B cell (primary cell): Measurements from ENCODE around the gene COL25A1. TPM values are rescaled to one million over a fixed set of nuclear protein-coding genes. Genes with fewer than 3 reads are reported as not detected.
"Not testable (repeated sequence)": the region's sequence is repeated elsewhere in the genome, so short reads cannot be mapped to it uniquely, and the experiment has no call there.

ENCODE experiments used
- ATAC-seq: fragments of 200-7000 bp; cut with Tn5 transposase; one replicate; pipeline ENCODE4 v1.10.0; 2021; ENCODE audit warnings: low read depth, mild to moderate bottlenecking, moderate number of reproducible peaks, moderate library complexity
- CTCF ChIA-PET: fragments of 350-600 bp; sonication (Branson Sonifier 250); formaldehyde crosslinking; loops from one replicate; lab custom pipeline; 2021; ENCODE audit warnings: antibody characterized with exemption, inconsistent platforms; lab: Charles Lee
- POLR2A ChIA-PET: fragments of 350-600 bp; sonication (Branson Sonifier 250); formaldehyde crosslinking; loops from one replicate; lab custom pipeline; 2021; ENCODE audit warnings: antibody characterized with exemption; lab: Charles Lee
- DNase-seq: peaks from one replicate; pipeline ENCODE4 v3.0.0; 2013
- H2AFZ ChIP-seq: 2 replicates; pipeline ENCODE4 v1.6.1; 2012; ENCODE audit warnings: mild to moderate bottlenecking, low read depth, low read length; ENCODE audit not compliant: insufficient read depth, poor library complexity, severe bottlenecking
- H3K27ac ChIP-seq, 2 donors: 1 replicate in 1 of 2; 2 replicates in 1 of 2; pipeline ENCODE4 v1.5.1; 2012 to 2013; ENCODE audit warnings: low read length in 2 of 2, mild to moderate bottlenecking in 2 of 2, moderate library complexity in 1 of 2
- H3K27me3 ChIP-seq, 4 experiments: fragments of 200-600 bp in 1 of 4; sonication (generic) in 1 of 4; replicated peaks in 1 of 4; 1 replicate in 2 of 4; 2 replicates in 2 of 4; pipeline versions ENCODE4 v1.6.1 to v1.7.0; 2013 to 2016; ENCODE audit warnings: low read length in 3 of 4, mild to moderate bottlenecking in 2 of 4, mixed read lengths in 1 of 4, moderate library complexity in 1 of 4; ENCODE audit not compliant: insufficient read depth in 4 of 4, control insufficient read depth in 3 of 4; ENCODE audit errors: control extremely low read depth in 1 of 4
- H3K36me3 ChIP-seq, 2 experiments: replicated peaks in 1 of 2; 1 replicate in 1 of 2; 2 replicates in 1 of 2; pipeline versions ENCODE4 v1.6.1 to v1.7.1; 2013; ENCODE audit warnings: low read length in 1 of 2; ENCODE audit not compliant: insufficient read depth in 2 of 2, control insufficient read depth in 1 of 2; ENCODE audit errors: control extremely low read depth in 1 of 2, extremely low read depth in 1 of 2
- H3K4me1 ChIP-seq, 2 donors: fragments of 200-600 bp in 1 of 2; sonication (generic) in 1 of 2; 1 replicate in 1 of 2; 2 replicates in 1 of 2; pipeline versions ENCODE4 v1.5.1 to v1.6.1; 2013 to 2017; ENCODE audit warnings: low read length in 2 of 2; ENCODE audit not compliant: control insufficient read depth in 2 of 2, insufficient read depth in 2 of 2
- H3K4me2 ChIP-seq: replicated peaks from 2 replicates; pipeline ENCODE3; 2012; ENCODE audit warnings: mild to moderate bottlenecking, low read depth, low read length; ENCODE audit not compliant: poor library complexity, severe bottlenecking
- H3K4me3 ChIP-seq, 5 experiments: fragments of 200-600 bp in 1 of 5; sonication (generic) in 1 of 5; 1 replicate in 3 of 5; 2 replicates in 2 of 5; pipeline versions ENCODE4 v1.5.1 to v1.7.0; 2011 to 2016; ENCODE audit warnings: low read length in 4 of 5, mild to moderate bottlenecking in 4 of 5, low read depth in 2 of 5, control low read depth in 1 of 5, moderate library complexity in 1 of 5; ENCODE audit not compliant: insufficient read depth in 1 of 5; ENCODE audit errors: control extremely low read depth in 1 of 5, extremely low read depth in 1 of 5
- H3K79me2 ChIP-seq: fragments of 200-600 bp; sonication (generic); one replicate; pipeline ENCODE4 v1.6.0; 2016; ENCODE audit warnings: low read length; ENCODE audit not compliant: control insufficient read depth, insufficient read depth
- H3K9ac ChIP-seq: fragments of 200-600 bp; sonication (generic); 2 replicates; pipeline ENCODE4 v1.6.1; 2017; ENCODE audit warnings: mild to moderate bottlenecking, low read length, moderate library complexity
- H3K9me3 ChIP-seq, 3 donors: one replicate each; pipeline versions ENCODE4 v1.6.1 to v1.7.1; 2013; ENCODE audit warnings: low read length in 2 of 3; ENCODE audit not compliant: control insufficient read depth in 2 of 3, insufficient read depth in 1 of 3; ENCODE audit errors: control extremely low read depth in 1 of 3
- H4K20me1 ChIP-seq: 2 replicates; pipeline ENCODE4 v1.6.0; 2012; ENCODE audit warnings: mild to moderate bottlenecking, low read length; ENCODE audit not compliant: insufficient read depth, control insufficient read depth, poor library complexity, severe bottlenecking
- H3K27ac Mint-ChIP-seq: one replicate; pipeline ENCODE4 v1.8.0; 2021; ENCODE audit warnings: mixed read lengths
- H3K27me3 Mint-ChIP-seq: one replicate; pipeline ENCODE4 v1.8.0; 2021; ENCODE audit warnings: mixed read lengths
- H3K4me1 Mint-ChIP-seq: one replicate; pipeline ENCODE4 v1.8.0; 2021; ENCODE audit warnings: mixed read lengths
- H3K4me3 Mint-ChIP-seq: one replicate; pipeline ENCODE4 v1.8.0; 2021; ENCODE audit warnings: mixed read lengths
- H3K9me3 Mint-ChIP-seq: one replicate; pipeline ENCODE4 v1.8.0; 2022; ENCODE audit warnings: mixed read lengths; ENCODE audit not compliant: insufficient read depth
- CTCF ChIP-seq: fragments of 200-600 bp; IDR thresholded peaks from one replicate; pipeline ENCODE4 v1.8.0; 2022; ENCODE audit warnings: antibody characterized with exemption, mild to moderate bottlenecking
- EZH2 ChIP-seq: IDR thresholded peaks from 2 replicates; pipeline ENCODE4 v1.6.1; 2012; ENCODE audit warnings: borderline replicate concordance, low read depth, mild to moderate bottlenecking, moderate library complexity, low read length; ENCODE audit not compliant: insufficient read depth, poor library complexity, severe bottlenecking
- WGBS: methylation state at CpG from one replicate; pipeline ENCODE4 v1.1.5; 2013; ENCODE audit warnings: missing lambda C conversion rate; ENCODE audit not compliant: insufficient coverage; 5-methylcytosine and 5-hydroxymethylcytosine counted together
- intact Hi-C: fragments of 100-400 bp; cut with micrococcal nuclease; formaldehyde crosslinking; loops from one replicate; pipeline ENCODE4 v1.10.0; 2022
- polyA plus RNA-seq: library from polyadenylated mRNA; depleted of rRNA; stranded (reverse); fragments of >200 nt; gene quantifications from 2 replicates; pipeline ENCODE4 v1.2.3, GENCODE V29; 2012
- total RNA-seq, 2 donors: library from RNA; stranded (reverse); fragments of 120-200 nt in 1 of 2; gene quantifications; 1 replicate in 1 of 2; 2 replicates in 1 of 2; pipeline versions ENCODE4 v1.2.3 to v1.2.4, GENCODE V29; 2013 to 2022

Gene COL25A1
- total and polyA plus RNA-seq, 2 donors (not counting 1 experiment from before 2014, with no cell fraction given), result not detected

DNA sequence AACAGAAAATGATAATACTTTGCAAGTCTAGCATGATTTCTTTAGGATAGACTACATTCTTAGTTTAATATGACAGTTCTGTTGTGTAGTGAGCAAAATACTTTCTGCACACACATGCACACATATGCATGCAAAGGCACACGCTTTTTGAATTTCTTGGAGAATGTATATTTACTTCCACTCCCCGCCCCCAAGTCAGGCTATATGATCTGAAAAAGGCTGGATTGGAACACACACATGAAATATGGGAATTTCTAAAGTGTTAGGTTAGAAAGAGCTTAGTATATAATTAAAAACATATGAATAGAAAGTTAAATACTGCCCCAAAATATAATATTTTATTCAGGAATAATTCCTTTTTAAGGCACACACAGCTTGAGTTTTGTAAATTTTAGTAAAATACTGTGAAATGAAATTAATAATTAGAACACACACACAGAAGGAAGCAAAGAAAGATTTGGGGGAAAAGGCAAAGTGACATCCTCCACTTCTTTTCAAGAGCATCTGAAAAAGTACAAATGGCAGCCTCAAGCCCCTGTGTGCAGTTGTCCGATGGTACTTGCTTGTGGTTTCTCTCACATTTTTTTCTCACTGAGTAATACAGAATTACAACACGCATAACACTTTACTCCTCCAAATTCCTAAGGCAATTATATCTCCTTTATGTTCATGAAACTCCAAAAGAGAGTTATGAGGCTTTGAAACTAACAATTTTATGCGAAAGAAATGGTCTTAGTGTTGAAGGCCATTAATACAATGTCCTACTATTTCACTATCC is 310.7 kb downstream of the COL25A1 start:
- Histone ChIP-seq H4K20me1 (no peaks in the 10 kb centered on the region), H3K4me2 (no peak overlapping the region), H2AFZ (no peak overlapping the region), H3K9me3 (peaks cover 0 to 3% (median 0%) of the 10 kb centered on the region in 3 donors), H3K27me3 (no peaks in the 10 kb centered on the region), H3K9ac (no peak overlapping the region), H3K36me3 (no peaks in the 10 kb centered on the region), H3K4me1 (no peaks in the 10 kb centered on the region), H3K79me2 (no peaks in the 10 kb centered on the region), H3K27ac (no peak overlapping the region), H3K4me3 (no peak overlapping the region)
- no peaks in the 10 kb centered on the region for H3K9me3 Mint-ChIP-seq
- H3K4me3 Mint-ChIP-seq, result no peak overlapping the region
- DNase-seq, result no peak
- no peak for ATAC-seq
- 88% methylated on average over 1 of the region's 5 CpGs for WGBS
- intact Hi-C loops, result no loop called here
- no peak for TF ChIP-seq EZH2
- no peak for TF ChIP-seq CTCF
- ChIA-PET POLR2A (no interaction called here), CTCF (no interaction called here)
- H3K4me1 Mint-ChIP-seq, result no peaks in the 10 kb centered on the region
- H3K27ac Mint-ChIP-seq, result no peak overlapping the region
- no peaks in the 10 kb centered on the region for H3K27me3 Mint-ChIP-seq

- no peaks in the 10 kb centered on the region for H3K27me3 Mint-ChIP-seq
- H4K20me1 ChIP-seq, result no peaks in the 10 kb centered on the region
- no peak overlapping the region for H3K4me2 ChIP-seq
- no peak overlapping the region for H2AFZ ChIP-seq
- H3K9me3 ChIP-seq, result peaks cover 0 to 4% (median 0%) of the 10 kb centered on the region in 3 donors
- ChIA-PET POLR2A (no interaction called here), CTCF (no interaction called here)
- no peak overlapping the region for H3K9ac ChIP-seq
- TF ChIP-seq EZH2, result no peak
- no peak for TF ChIP-seq CTCF
- WGBS, result 63% methylated on average over 4 of the region's 5 CpGs
- no peak overlapping the region for H3K4me3 Mint-ChIP-seq
- H3K9me3 Mint-ChIP-seq, result no peaks in the 10 kb centered on the region
- no peak overlapping the region for H3K27ac ChIP-seq
- no peaks in the 10 kb centered on the region for H3K4me1 Mint-ChIP-seq
- DNase-seq, result no peak
- no peak overlapping the region for H3K4me3 ChIP-seq
- intact Hi-C loops, result no loop called here
- no peaks in the 10 kb centered on the region for H3K36me3 ChIP-seq
- H3K27me3 ChIP-seq, result no peaks in the 10 kb centered on the region
- H3K27ac Mint-ChIP-seq, result no peak overlapping the region
- ATAC-seq, result no peak
- H3K79me2 ChIP-seq, result no peaks in the 10 kb centered on the region
- no peaks in the 10 kb centered on the region for H3K4me1 ChIP-seq
Observed at GRCh38 chr4:108988464-108989195, 313.8 kb downstream of the COL25A1 start.

DNA sequence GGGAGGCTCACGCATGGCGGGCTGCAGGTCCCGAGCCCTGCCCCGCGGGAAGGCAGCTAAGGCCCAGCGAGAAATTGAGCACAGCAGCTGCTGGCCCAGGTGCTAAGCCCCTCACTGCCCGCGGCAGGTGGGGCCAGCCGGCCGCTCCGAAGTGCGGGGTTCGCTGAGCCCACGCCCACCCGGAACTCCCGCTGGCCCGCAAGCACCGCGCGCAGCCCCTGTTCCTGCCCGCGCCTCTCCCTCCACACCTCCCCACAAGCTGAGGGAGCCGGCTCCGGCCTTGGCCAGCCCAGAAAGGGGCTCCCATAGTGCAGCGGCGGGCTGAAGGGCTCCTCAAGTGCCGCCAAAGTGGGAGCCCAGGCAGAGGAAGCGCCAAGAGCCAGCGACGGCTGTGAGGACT is 318.0 kb downstream of the COL25A1 start:
- POLR2A ChIA-PET, H3K9me3 ChIP-seq, H3K27ac Mint-ChIP-seq, H2AFZ ChIP-seq, CTCF ChIA-PET, H3K27ac ChIP-seq, H3K4me1 ChIP-seq, H3K9ac ChIP-seq, H4K20me1 ChIP-seq, H3K4me2 ChIP-seq, DNase-seq, H3K79me2 ChIP-seq, H3K4me1 Mint-ChIP-seq, H3K27me3 Mint-ChIP-seq, ATAC-seq, H3K27me3 ChIP-seq, intact Hi-C loops, H3K4me3 ChIP-seq, H3K9me3 Mint-ChIP-seq, H3K36me3 ChIP-seq, H3K4me3 Mint-ChIP-seq: not testable (repeated sequence)
- WGBS, result 97% methylated on average over 20 of the region's 30 CpGs
